GM12873 (cell line): ENCODE data around the gene ITPRID2.

ENCODE experiments used
- TF ChIP-seq, protein P1 (sequence below): IDR thresholded peaks from 2 replicates; pipeline ENCODE4 v1.5.1; 2012; ENCODE audit warnings: low read depth, mild to moderate bottlenecking, moderate library complexity, low read length, control low read depth; ENCODE audit not compliant: insufficient read depth; ENCODE audit errors: missing control alignments

ITPRID2 gene

DNA sequence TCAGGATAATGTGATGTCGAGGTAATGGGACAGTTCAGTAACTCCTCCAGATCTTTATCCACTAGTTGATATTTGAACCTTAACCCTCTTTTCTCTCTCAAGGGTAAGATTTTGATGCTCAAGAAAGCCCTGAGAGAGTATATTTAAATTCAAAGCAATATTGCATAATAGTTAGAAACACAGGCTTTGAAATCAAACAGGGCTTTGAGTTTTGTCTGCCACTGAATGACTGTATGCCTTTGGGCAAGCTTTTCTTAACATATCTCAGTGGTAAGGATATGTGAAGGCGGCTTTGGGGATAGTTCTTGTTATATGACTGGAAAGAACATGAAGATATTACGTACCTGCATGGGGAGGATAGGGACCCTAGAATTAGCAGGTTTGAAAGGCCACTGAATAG lies 11.1 kb downstream of the ITPRID2 start:
- TF ChIP-seq, protein P1, sequence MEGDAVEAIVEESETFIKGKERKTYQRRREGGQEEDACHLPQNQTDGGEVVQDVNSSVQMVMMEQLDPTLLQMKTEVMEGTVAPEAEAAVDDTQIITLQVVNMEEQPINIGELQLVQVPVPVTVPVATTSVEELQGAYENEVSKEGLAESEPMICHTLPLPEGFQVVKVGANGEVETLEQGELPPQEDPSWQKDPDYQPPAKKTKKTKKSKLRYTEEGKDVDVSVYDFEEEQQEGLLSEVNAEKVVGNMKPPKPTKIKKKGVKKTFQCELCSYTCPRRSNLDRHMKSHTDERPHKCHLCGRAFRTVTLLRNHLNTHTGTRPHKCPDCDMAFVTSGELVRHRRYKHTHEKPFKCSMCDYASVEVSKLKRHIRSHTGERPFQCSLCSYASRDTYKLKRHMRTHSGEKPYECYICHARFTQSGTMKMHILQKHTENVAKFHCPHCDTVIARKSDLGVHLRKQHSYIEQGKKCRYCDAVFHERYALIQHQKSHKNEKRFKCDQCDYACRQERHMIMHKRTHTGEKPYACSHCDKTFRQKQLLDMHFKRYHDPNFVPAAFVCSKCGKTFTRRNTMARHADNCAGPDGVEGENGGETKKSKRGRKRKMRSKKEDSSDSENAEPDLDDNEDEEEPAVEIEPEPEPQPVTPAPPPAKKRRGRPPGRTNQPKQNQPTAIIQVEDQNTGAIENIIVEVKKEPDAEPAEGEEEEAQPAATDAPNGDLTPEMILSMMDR = no peak

GRCh38 chr2:181904022-181904632 lies 12.6 kb downstream of the ITPRID2 start:
- TF ChIP-seq, protein P1 = peak; percentile 50

GRCh38 chr2:181907057-181907456 lies 15.5 kb downstream of the ITPRID2 start:
- TF ChIP-seq, protein P1 = no peak

- TF ChIP-seq, protein P1 = no peak
Observed at GRCh38 chr2:181907635-181908034, 16.1 kb downstream of the ITPRID2 start.

DNA sequence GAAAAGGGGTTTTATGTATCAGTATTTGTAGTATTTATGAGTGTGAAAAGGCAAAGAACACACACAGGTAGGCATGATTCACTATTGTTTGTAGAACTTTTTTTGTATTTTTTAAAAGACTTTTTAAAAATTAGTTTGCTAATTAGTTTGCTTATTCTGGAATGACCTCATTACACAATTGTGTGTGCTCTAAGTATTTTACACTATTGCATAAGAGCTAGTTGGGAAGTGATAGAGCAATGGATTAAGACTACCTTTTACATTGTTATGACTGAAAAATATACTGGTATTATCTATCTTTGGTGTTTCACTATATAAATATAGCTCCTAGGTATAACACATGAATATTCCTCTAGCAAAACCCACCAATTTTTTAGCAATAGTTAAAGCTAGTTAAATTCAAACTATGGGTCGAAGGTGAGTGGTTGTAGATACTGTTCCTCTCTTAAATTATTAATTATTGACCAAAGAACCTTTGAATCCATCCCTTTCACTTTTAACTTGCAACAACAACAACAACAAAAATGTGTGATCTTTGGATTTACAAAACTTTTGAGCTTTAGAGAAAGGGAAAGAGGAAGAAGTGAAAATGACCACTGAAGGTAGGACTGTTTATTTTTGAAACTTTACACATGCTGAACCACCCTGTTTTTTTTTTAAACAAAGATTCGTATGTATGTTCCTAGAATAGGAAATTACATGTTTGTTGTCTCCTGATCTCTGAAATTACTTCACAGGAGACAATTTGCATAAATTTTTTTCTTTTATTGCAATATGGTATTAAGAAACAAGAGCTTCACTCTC lies 18.7 kb downstream of the ITPRID2 start:
- TF ChIP-seq, protein P1 = no peak

GRCh38 chr2:181911830-181912229 lies 20.3 kb downstream of the ITPRID2 start:
- TF ChIP-seq, protein P1 = no peak

DNA sequence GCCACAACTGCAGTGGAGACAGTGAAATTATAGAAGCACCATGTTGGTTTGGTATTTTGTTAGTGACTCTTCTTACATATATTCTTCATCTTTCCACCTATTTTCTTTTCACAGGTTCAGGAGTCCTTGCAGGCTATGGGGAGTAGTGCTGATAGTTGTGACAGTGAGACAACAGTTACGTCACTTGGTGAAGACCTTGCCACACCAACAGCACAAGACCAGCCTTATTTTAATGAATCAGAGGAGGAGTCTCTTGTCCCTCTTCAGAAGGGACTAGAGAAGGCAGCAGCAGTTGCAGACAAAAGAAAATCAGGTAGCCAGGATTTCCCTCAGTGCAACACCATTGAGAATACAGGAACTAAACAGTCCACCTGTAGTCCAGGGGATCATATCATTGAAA lies 23.6 kb downstream of the ITPRID2 start:
- TF ChIP-seq, protein P1 = no peak
